ENCODE data around the gene LHX3. TPM values are rescaled to one million over a fixed set of nuclear protein-coding genes. Genes with fewer than 3 reads are reported as not detected.

LHX3 gene
- total RNA-seq, 1 donor from 2014 or later, result not detected

- Histone ChIP-seq H3K4me1 (no peaks in the 10 kb centered on the region), H3K27me3 (peaks cover 21% of the 10 kb centered on the region), H2AFZ (replicated peaks) (no peak overlapping the region), H3K4me2 (no peak overlapping the region), H3K27ac (no peak overlapping the region), H3K79me2 (ENCODE audit: low read depth) (no peaks in the 10 kb centered on the region), H3K9ac (no peak overlapping the region), H3F3A (ENCODE audit: low read depth) (no peaks in the 10 kb centered on the region), H4K20me1 (ENCODE audit: low read depth) (peaks cover 54% of the 10 kb centered on the region), H3K4me3 (no peak overlapping the region), H3K9me3 (ENCODE audit: low read depth) (no peaks in the 10 kb centered on the region), H3K36me3 (peaks cover 3% of the 10 kb centered on the region)
- H3K27ac Mint-ChIP-seq, result no peak overlapping the region
- no peak for TF ChIP-seq EZH2phosphoT487 (IDR thresholded peaks at IDR 0.05)
- no peak for TF ChIP-seq CTCF (IDR thresholded peaks at IDR 0.05)
- no peak for TF ChIP-seq EZH2 (IDR thresholded peaks at IDR 0.05)
- DNase-seq (ENCODE audit: low spot score), result no peak
- no peak overlapping the region for H3K4me3 Mint-ChIP-seq
- no peaks in the 10 kb centered on the region for H3K4me1 Mint-ChIP-seq
- H3K36me3 Mint-ChIP-seq, result peaks cover 16% of the 10 kb centered on the region
- peaks cover 12% of the 10 kb centered on the region for H3K27me3 Mint-ChIP-seq (ENCODE audit: insufficient read depth, low read depth)
- H3K9me3 Mint-ChIP-seq, result no peaks in the 10 kb centered on the region
Measured at GRCh38 chr9:136209786-136210185, 4.9 kb upstream of the LHX3 start.

GRCh38 chr9:136209232-136209631 is 4.3 kb upstream of the LHX3 start:
- H3K36me3 ChIP-seq, result peaks cover 3% of the 10 kb centered on the region
- H3K4me3 ChIP-seq, result no peak overlapping the region
- no peak overlapping the region for H3K4me2 ChIP-seq
- Mint-ChIP-seq H3K4me3 (no peak overlapping the region), H3K4me1 (no peaks in the 10 kb centered on the region), H3K27ac (no peak overlapping the region), H3K36me3 (peaks cover 12% of the 10 kb centered on the region), H3K27me3 (ENCODE audit: insufficient read depth, low read depth) (peaks cover 18% of the 10 kb centered on the region), H3K9me3 (no peaks in the 10 kb centered on the region)
- no peaks in the 10 kb centered on the region for H3K4me1 ChIP-seq
- DNase-seq (ENCODE audit: low spot score), result no peak
- peaks cover 60% of the 10 kb centered on the region for H4K20me1 ChIP-seq (ENCODE audit: low read depth)
- H3K9ac ChIP-seq, result no peak overlapping the region
- H2AFZ ChIP-seq (replicated peaks), result no peak overlapping the region
- H3K27me3 ChIP-seq, result peaks cover 27% of the 10 kb centered on the region
- TF ChIP-seq CTCF (IDR thresholded peaks at IDR 0.05) (no peak), EZH2 (IDR thresholded peaks at IDR 0.05) (no peak), EZH2phosphoT487 (IDR thresholded peaks at IDR 0.05) (no peak)
- H3K27ac ChIP-seq, result no peak overlapping the region
- no peaks in the 10 kb centered on the region for H3K79me2 ChIP-seq (ENCODE audit: low read depth)
- H3K9me3 ChIP-seq (ENCODE audit: low read depth), result no peaks in the 10 kb centered on the region
- no peaks in the 10 kb centered on the region for H3F3A ChIP-seq (ENCODE audit: low read depth)

GRCh38 chr9:136208675-136209074 is 3.7 kb upstream of the LHX3 start:
- no peaks in the 10 kb centered on the region for H3K9me3 Mint-ChIP-seq
- no peak overlapping the region for H3K27ac Mint-ChIP-seq
- H3K4me3 Mint-ChIP-seq, result no peak overlapping the region
- no peaks in the 10 kb centered on the region for H3K79me2 ChIP-seq (ENCODE audit: low read depth)
- no peak overlapping the region for H3K4me3 ChIP-seq
- TF ChIP-seq CTCF (IDR thresholded peaks at IDR 0.05) (no peak), EZH2phosphoT487 (IDR thresholded peaks at IDR 0.05) (no peak), EZH2 (IDR thresholded peaks at IDR 0.05) (no peak)
- H2AFZ ChIP-seq (replicated peaks), result no peak overlapping the region
- peaks cover 10% of the 10 kb centered on the region for H3K36me3 Mint-ChIP-seq
- H3K4me1 Mint-ChIP-seq, result no peaks in the 10 kb centered on the region
- H3K9ac ChIP-seq, result no peak overlapping the region
- H3K4me2 ChIP-seq, result no peak overlapping the region
- no peaks in the 10 kb centered on the region for H3K9me3 ChIP-seq (ENCODE audit: low read depth)
- H3K27me3 Mint-ChIP-seq (ENCODE audit: insufficient read depth, low read depth), result peaks cover 24% of the 10 kb centered on the region
- no peak overlapping the region for H3K27ac ChIP-seq
- H3K4me1 ChIP-seq, result no peaks in the 10 kb centered on the region
- H4K20me1 ChIP-seq (ENCODE audit: low read depth), result peaks cover 65% of the 10 kb centered on the region
- DNase-seq (ENCODE audit: low spot score), result no peak
- H3K27me3 ChIP-seq, result peaks cover 32% of the 10 kb centered on the region
- no peaks in the 10 kb centered on the region for H3F3A ChIP-seq (ENCODE audit: low read depth)
- no peaks in the 10 kb centered on the region for H3K36me3 ChIP-seq
